Tibial nerve (tissue), 4 donors: ENCODE results near the gene TM9SF2.

Experiments used
- EP300 ChIP-seq, 2 donors: sonication (generic); formaldehyde crosslinking; IDR thresholded peaks; one replicate each; pipeline ENCODE4 v1.6.1; 2017; ENCODE audit warnings: antibody characterized with exemption in 2 of 2, mild to moderate bottlenecking in 1 of 2
- TF ChIP-seq, protein P1 (sequence below), 5 experiments: fragments of 200-600 bp in 3 of 5; fragments of 450-650 bp in 2 of 5; sonication (generic) in 3 of 5; IDR thresholded peaks; one replicate each; pipeline ENCODE4 v1.5.1; 2016 to 2019; ENCODE audit warnings: antibody characterized with exemption in 5 of 5, mild to moderate bottlenecking in 3 of 5, moderate library complexity in 2 of 5

- TF ChIP-seq, protein P1, sequence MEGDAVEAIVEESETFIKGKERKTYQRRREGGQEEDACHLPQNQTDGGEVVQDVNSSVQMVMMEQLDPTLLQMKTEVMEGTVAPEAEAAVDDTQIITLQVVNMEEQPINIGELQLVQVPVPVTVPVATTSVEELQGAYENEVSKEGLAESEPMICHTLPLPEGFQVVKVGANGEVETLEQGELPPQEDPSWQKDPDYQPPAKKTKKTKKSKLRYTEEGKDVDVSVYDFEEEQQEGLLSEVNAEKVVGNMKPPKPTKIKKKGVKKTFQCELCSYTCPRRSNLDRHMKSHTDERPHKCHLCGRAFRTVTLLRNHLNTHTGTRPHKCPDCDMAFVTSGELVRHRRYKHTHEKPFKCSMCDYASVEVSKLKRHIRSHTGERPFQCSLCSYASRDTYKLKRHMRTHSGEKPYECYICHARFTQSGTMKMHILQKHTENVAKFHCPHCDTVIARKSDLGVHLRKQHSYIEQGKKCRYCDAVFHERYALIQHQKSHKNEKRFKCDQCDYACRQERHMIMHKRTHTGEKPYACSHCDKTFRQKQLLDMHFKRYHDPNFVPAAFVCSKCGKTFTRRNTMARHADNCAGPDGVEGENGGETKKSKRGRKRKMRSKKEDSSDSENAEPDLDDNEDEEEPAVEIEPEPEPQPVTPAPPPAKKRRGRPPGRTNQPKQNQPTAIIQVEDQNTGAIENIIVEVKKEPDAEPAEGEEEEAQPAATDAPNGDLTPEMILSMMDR (IDR thresholded peaks at IDR 0.05), result no peak
- no peak for TF ChIP-seq EP300 (IDR thresholded peaks at IDR 0.05)
These were observed 33.5 kb upstream of the TM9SF2 start for GRCh38 chr13:99467764-99468163.
